SK-N-SH treated with all-trans-retinoic acid at 6 μM for 48 hours (cell line): Measurements from ENCODE around the gene CETN1.

Source experiments
- ATAC-seq: fragments of 200-7000 bp; cut with Tn5 transposase; 3 replicates; pipeline ENCODE4 v1.9.1; 2020; ENCODE audit warnings: mild to moderate bottlenecking, moderate library complexity
- ARNTL ChIP-seq: fragments of 450-650 bp; formaldehyde crosslinking; IDR thresholded peaks from 2 replicates; pipeline ENCODE4 v1.5.0; 2020; ENCODE audit warnings: low read depth, mild to moderate bottlenecking, moderate library complexity, borderline replicate concordance
- BACH2 ChIP-seq: fragments of 250-450 bp; sonication (Bioruptor Pico); IDR thresholded peaks from 2 replicates; pipeline ENCODE4 v1.9.0; 2021; ENCODE audit warnings: mild to moderate bottlenecking, borderline replicate concordance
- CREB5 ChIP-seq: fragments of 250-450 bp; sonication (Bioruptor Pico); IDR thresholded peaks from 2 replicates; pipeline ENCODE4 v1.5.1; 2020; ENCODE audit warnings: low read depth, mild to moderate bottlenecking, moderate library complexity
- CSDC2 ChIP-seq: fragments of 250-450 bp; sonication (Bioruptor Pico); IDR thresholded peaks from 2 replicates; pipeline ENCODE4 v1.5.0; 2020; ENCODE audit warnings: mild to moderate bottlenecking, moderate library complexity
- CSRNP3 ChIP-seq: fragments of 250-450 bp; sonication (Bioruptor Pico); IDR thresholded peaks from 2 replicates; pipeline ENCODE4 v1.5.1; 2021; ENCODE audit warnings: mild to moderate bottlenecking, moderate library complexity
- ESRRG ChIP-seq: fragments of 250-450 bp; sonication (Bioruptor Pico); IDR thresholded peaks from 2 replicates; pipeline ENCODE4 v1.6.1; 2021; ENCODE audit warnings: mild to moderate bottlenecking
- ISL1 ChIP-seq: fragments of 250-450 bp; sonication (Bioruptor Pico); IDR thresholded peaks from 2 replicates; pipeline ENCODE4 v2.1.2; 2022; ENCODE audit warnings: mild to moderate bottlenecking, moderate library complexity
- OSR1 ChIP-seq: fragments of 250-450 bp; sonication (Bioruptor Pico); IDR thresholded peaks from 2 replicates; pipeline ENCODE4 v1.8.0; 2022; ENCODE audit warnings: moderate library complexity, mild to moderate bottlenecking, inconsistent platforms
- PATZ1 ChIP-seq: fragments of 250-450 bp; sonication (Bioruptor Pico); IDR thresholded peaks from 2 replicates; pipeline ENCODE4 v1.8.0; 2020; ENCODE audit warnings: mild to moderate bottlenecking, moderate library complexity, borderline replicate concordance
- POU6F1 ChIP-seq: fragments of 250-450 bp; sonication (Bioruptor Pico); IDR thresholded peaks from 2 replicates; pipeline ENCODE4 v1.8.0; 2021; ENCODE audit warnings: low read depth, mild to moderate bottlenecking, moderate library complexity, borderline replicate concordance
- PPARA ChIP-seq: fragments of 250-450 bp; sonication (Bioruptor Pico); IDR thresholded peaks from 2 replicates; pipeline ENCODE4 v1.5.0; 2020; ENCODE audit warnings: mild to moderate bottlenecking, borderline replicate concordance
- RARB ChIP-seq: fragments of 250-450 bp; sonication (Bioruptor Pico); IDR thresholded peaks from 2 replicates; pipeline ENCODE4 v1.8.0; 2021; ENCODE audit warnings: mild to moderate bottlenecking, moderate library complexity
- SNAI2 ChIP-seq: fragments of 250-450 bp; sonication (Bioruptor Pico); IDR thresholded peaks from 2 replicates; pipeline ENCODE4 v1.5.0; 2020; ENCODE audit warnings: mild to moderate bottlenecking, moderate library complexity
- TCF4 ChIP-seq: fragments of 250-450 bp; sonication (Bioruptor Pico); IDR thresholded peaks from 2 replicates; pipeline ENCODE4 v1.8.0; 2021; ENCODE audit warnings: mild to moderate bottlenecking, moderate library complexity, borderline replicate concordance
- TSHZ2 ChIP-seq: fragments of 250-450 bp; sonication (Bioruptor Pico); IDR thresholded peaks from 2 replicates; pipeline ENCODE4 v1.5.0; 2020; ENCODE audit warnings: mild to moderate bottlenecking, moderate library complexity
- ZC3H10 ChIP-seq: fragments of 250-450 bp; sonication (Bioruptor Pico); IDR thresholded peaks from 2 replicates; pipeline ENCODE4 v1.5.1; 2021; ENCODE audit warnings: mild to moderate bottlenecking, moderate library complexity
- ZFP30 ChIP-seq: fragments of 450-650 bp; formaldehyde crosslinking; IDR thresholded peaks from 2 replicates; pipeline ENCODE4 v1.5.0; 2022; ENCODE audit warnings: mild to moderate bottlenecking, moderate library complexity
- ZNF565 ChIP-seq: fragments of 450-650 bp; formaldehyde crosslinking; conservative IDR thresholded peaks from 2 replicates; pipeline ENCODE4 v1.5.0; 2020; ENCODE audit warnings: low read depth, mild to moderate bottlenecking, moderate library complexity
- ZNF70 ChIP-seq: fragments of 450-650 bp; formaldehyde crosslinking; IDR thresholded peaks from 2 replicates; pipeline ENCODE4 v1.5.0; 2020; ENCODE audit warnings: mild to moderate bottlenecking, moderate library complexity
- ZNF8 ChIP-seq: fragments of 450-650 bp; formaldehyde crosslinking; IDR thresholded peaks from 2 replicates; pipeline ENCODE4 v1.5.0; 2020; ENCODE audit warnings: mild to moderate bottlenecking, moderate library complexity

The CETN1 gene

GRCh38 chr18:610214-610928 is 30.2 kb downstream of the CETN1 start:
- ATAC-seq: no peak
- TF ChIP-seq PPARA (CRISPR knock-in tag) (no peak), ISL1 (no peak), CREB5 (CRISPR knock-in tag) (no peak), OSR1 (CRISPR knock-in tag) (no peak), ZNF565 (CRISPR knock-in tag) (no peak), PATZ1 (no peak), TSHZ2 (CRISPR knock-in tag) (no peak), ZNF70 (no peak), ZFP30 (no peak)

GRCh38 chr18:612156-612555 is 32.0 kb downstream of the CETN1 start:
- ATAC-seq: no peak
- no peak for TF ChIP-seq BACH2 (CRISPR knock-in tag)
- no peak for TF ChIP-seq ZNF565 (CRISPR knock-in tag)
- TF ChIP-seq ISL1: no peak
- TF ChIP-seq OSR1 (CRISPR knock-in tag): no peak

GRCh38 chr18:614193-614592 is 34.0 kb downstream of the CETN1 start:
- no peak for ATAC-seq
- TF ChIP-seq ZNF8 (CRISPR knock-in tag): no peak

- TF ChIP-seq CSRNP3 (CRISPR knock-in tag): no peak
- no peak for TF ChIP-seq SNAI2 (CRISPR knock-in tag)
- no peak for TF ChIP-seq RARB (CRISPR knock-in tag)
- TF ChIP-seq ESRRG (CRISPR knock-in tag): no peak
- TF ChIP-seq ZNF565 (CRISPR knock-in tag): no peak
- TF ChIP-seq CSDC2: no peak
- no peak for TF ChIP-seq ZNF8 (CRISPR knock-in tag)
- ATAC-seq: no peak
These were observed 34.9 kb downstream of the CETN1 start for GRCh38 chr18:615092-615521.

- no peak for ATAC-seq
- no peak for TF ChIP-seq TSHZ2 (CRISPR knock-in tag)
- no peak for TF ChIP-seq ZNF70
- no peak for TF ChIP-seq ZNF565 (CRISPR knock-in tag)
- no peak for TF ChIP-seq PATZ1
- TF ChIP-seq BACH2 (CRISPR knock-in tag): no peak
- no peak for TF ChIP-seq ZC3H10 (CRISPR knock-in tag)
- no peak for TF ChIP-seq ARNTL
- no peak for TF ChIP-seq POU6F1 (CRISPR knock-in tag)
- no peak for TF ChIP-seq ESRRG (CRISPR knock-in tag)
- no peak for TF ChIP-seq TCF4 (CRISPR knock-in tag)
- TF ChIP-seq SNAI2 (CRISPR knock-in tag): no peak
These were observed 35.6 kb downstream of the CETN1 start for GRCh38 chr18:615773-616172.
